ENCODE results near the gene RRAS. TPM values are rescaled to one million over a fixed set of nuclear protein-coding genes. Genes with fewer than 3 reads are reported as not detected.

RRAS gene
- total and polyA plus RNA-seq, 7 donors: 22.6 to 57.0 (median 48.4) TPM

DNA sequence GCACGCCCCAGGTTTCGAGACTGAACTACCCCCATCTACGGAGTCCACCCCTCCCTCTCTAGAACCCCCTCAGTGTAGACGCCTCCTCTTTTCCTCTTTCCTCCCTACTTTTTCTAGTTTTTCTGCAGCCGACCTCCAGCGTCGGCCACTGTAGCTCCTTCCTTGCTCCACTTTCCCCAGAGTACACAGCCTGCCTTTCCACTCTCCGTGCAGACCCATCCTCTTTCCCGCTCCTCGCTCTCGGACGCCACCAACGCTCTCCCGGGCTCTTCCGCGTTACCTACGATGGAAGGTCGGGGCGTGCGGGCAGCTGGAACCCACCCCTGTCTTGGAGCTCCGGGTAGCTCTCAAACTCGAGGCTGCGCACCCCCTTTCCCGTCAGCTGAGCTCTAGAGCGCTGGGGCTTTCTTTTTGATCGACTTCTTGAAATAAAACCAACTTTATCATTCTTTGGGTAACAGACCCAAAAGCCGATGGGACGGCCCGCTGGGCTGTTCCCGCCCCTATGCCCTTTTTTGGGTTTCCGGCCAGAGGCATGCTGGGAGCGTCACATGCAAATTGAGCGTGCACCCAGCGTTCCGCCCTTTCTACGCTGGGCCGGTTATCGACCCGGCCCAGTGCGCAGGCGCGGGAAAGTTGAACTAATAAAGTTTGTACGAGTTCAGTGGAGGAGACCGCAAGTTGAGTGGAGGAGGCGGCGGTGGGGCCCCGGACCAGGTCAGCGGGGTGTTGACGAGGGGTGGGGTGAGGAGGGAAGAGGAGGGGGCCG, 25.6 kb upstream of the RRAS start, which contains the start of the genes BCL2L12 and IRF3:
TSS of gene BCL2L12 (plus strand) at position 583 of the 769 bp plus-strand sequence. CDS start 760 bp downstream, outside the sequence.
TSS of gene IRF3 (minus strand) at position 507 of the 769 bp plus-strand sequence. CDS start 1,019 bp downstream, outside the sequence.
- Histone ChIP-seq H3K4me1 (peaks cover 8% of the 10 kb centered on the region), H3K27me3 (ENCODE audit: insufficient read depth in 3 of 3, low read length in 2 of 3) (no peaks in the 10 kb centered on the region), H3K27ac (peak within 1 kb of the TSS; percentile 49), H3K36me3 (ENCODE audit: insufficient read depth in 1 of 2, low read depth in 1 of 2) (peaks cover 0 to 35% of the 10 kb centered on the region in 2 donors), H3K9me3 (no peaks in the 10 kb centered on the region), H3K4me3 (peak within 1 kb of the TSS; percentile 70)
- TF ChIP-seq CTCF (IDR thresholded peaks at IDR 0.05): peak; percentile 2
- intact Hi-C loops (cut with DNase I): no loop called here
- ATAC-seq: peak; percentile 90 to 93 (median 91)
- peak; percentile 98 to 99 for DNase-seq
- WGBS, 3 donors: 0 to 1% (median 0%) methylated on average over 50 of the region's 50 CpGs

DNA sequence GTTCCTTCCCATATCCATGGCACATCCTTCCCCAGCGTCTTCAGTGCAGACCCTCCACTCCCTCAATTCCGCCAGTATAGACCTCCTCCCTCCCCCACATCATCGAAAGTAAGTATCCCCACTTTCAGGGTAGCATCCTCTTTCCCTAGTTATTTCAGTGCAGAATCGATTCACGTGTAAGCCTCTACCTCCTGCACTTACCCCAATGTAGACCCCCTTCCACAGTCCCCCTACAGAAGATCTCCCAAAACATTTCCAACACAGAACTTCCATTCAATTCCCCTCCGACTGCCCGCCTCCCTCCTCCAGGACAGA, 25.1 kb upstream of the RRAS start:
- TF ChIP-seq CTCF (IDR thresholded peaks at IDR 0.05): no peak
- ATAC-seq: peak in 2 of 4 donors; percentile 0 to 5
- whole genome bisulfite sequencing, 3 donors: 1 to 2% (median 1%) methylated on average over 7 of the region's 7 CpGs
- Histone ChIP-seq H3K9me3 (no peaks in the 10 kb centered on the region), H3K27me3 (ENCODE audit: insufficient read depth in 3 of 3, low read length in 2 of 3) (no peaks in the 10 kb centered on the region), H3K4me1 (peaks cover 8% of the 10 kb centered on the region), H3K27ac (peak overlapping the region; percentile 49), H3K4me3 (peak overlapping the region; percentile 70), H3K36me3 (ENCODE audit: insufficient read depth in 1 of 2, low read depth in 1 of 2) (peaks cover 0 to 35% of the 10 kb centered on the region in 2 donors)
- DNase-seq: no peak
- intact Hi-C loops (cut with DNase I): no loop called here

DNA sequence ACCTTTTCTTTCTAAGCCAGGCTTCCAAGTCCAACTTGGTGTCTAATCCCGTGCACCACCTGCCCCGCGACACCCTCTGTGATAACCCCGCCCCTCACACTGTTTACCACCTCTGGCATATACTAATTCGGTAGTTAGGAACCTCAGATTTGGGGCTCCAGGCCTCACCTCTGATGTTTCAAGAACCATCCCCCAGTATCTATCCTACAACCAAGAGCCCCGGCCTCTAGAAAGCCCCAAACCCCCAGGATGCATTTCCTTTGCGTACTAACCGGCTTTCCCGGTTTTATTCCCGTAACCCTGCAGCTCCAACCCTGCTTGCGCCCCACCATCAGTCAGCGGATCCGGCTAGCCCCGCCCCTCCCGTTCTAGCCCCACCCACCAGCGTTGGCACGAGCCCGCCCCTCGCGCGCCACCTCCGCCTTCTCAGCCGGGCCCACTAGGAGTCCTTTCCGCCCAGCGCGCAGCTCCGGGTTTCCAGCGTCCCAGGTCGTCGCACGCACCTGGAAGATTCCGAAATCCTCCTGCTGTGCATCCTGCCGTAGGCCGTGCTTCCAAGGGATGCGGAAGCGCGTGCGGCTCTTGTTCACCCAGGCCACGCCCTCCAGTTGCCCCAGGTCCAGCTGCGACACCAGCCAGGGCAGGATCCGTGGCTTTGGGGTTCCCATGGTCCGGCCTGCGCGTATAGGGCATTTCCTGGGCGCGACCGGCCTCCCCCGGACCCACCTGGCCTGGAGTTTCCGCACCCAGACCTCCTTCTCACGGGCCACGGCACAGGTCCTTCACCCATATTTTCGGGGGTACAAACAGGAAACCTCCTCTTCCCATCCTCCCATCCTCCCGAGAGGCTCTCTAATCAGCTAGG, 24.5 kb upstream of the RRAS start:
- H3K27ac ChIP-seq: peak overlapping the region; percentile 49
- DNase-seq (peak; percentile 89 to 94), ATAC-seq (peak; percentile 80 to 87 (median 82))
- H3K9me3 ChIP-seq: no peaks in the 10 kb centered on the region
- peaks cover 0 to 34% of the 10 kb centered on the region in 2 donors for H3K36me3 ChIP-seq (ENCODE audit: insufficient read depth in 1 of 2, low read depth in 1 of 2)
- intact Hi-C loops (cut with DNase I): no loop called here
- H3K4me3 ChIP-seq: peak overlapping the region; percentile 70
- peaks cover 8% of the 10 kb centered on the region for H3K4me1 ChIP-seq
- no peak for TF ChIP-seq CTCF (IDR thresholded peaks at IDR 0.05)
- 0 to 1% (median 1%) methylated on average over 52 to 53 of the region's 53 CpGs for WGBS, 3 donors
- no peaks in the 10 kb centered on the region for H3K27me3 ChIP-seq (ENCODE audit: insufficient read depth in 3 of 3, low read length in 2 of 3)

DNA sequence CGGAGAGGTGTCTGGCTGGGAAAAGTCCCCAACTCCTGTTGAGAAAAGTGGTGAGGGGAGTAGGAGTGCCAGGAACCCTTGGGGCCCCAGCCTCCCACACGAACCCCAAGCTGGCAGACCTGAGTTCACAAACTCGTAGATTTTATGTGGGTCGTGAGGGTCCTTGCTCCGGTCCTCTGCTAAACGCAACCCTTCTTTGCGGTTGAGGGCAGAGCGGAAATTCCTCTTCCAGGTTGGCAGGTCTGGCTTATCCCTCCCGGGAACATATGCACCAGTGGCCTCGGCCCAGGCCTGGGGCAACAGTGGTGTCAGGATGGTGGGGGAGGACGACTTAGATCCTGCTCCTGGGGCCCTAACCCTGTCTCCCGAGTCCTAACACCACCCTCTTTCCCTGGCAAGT, 23.3 kb upstream of the RRAS start:
- Histone ChIP-seq H3K27me3 (ENCODE audit: insufficient read depth in 3 of 3, low read length in 2 of 3) (no peaks in the 10 kb centered on the region), H3K36me3 (ENCODE audit: insufficient read depth in 1 of 2, low read depth in 1 of 2) (peaks cover 0 to 45% of the 10 kb centered on the region in 2 donors), H3K4me1 (peaks cover 8% of the 10 kb centered on the region), H3K4me3 (no peak overlapping the region), H3K27ac (no peak overlapping the region), H3K9me3 (no peaks in the 10 kb centered on the region)
- 85 to 91% (median 86%) methylated on average over 12 of the region's 12 CpGs for WGBS, 3 donors
- no peak for DNase-seq
- no peak for TF ChIP-seq CTCF (IDR thresholded peaks at IDR 0.05)
- intact Hi-C loops (cut with DNase I): loop anchor here in 1 of 2 donors (2.0 kb wide), 1 partner anchor 14 kb away; no protein-coding TSS in a partner anchor
- ATAC-seq: no peak
